Kasumi-1 (cell line): Measurements from ENCODE around the gene METTL15.
"Not testable (repeated sequence)": the region's sequence is repeated elsewhere in the genome, so short reads cannot be mapped to it uniquely, and the experiment has no call there.

ENCODE experiments used
- DNase-seq, 2 experiments: peaks; one replicate each; lab custom pipeline; 2025; lab: John Stamatoyannopoulos, UW

Gene METTL15

GRCh38 chr11:28209906-28210305 is 101.7 kb downstream of the METTL15 start:
- no peak for DNase-seq

- DNase-seq = not testable (repeated sequence)
Observed at GRCh38 chr11:28222063-28222462, 113.9 kb downstream of the METTL15 start.

GRCh38 chr11:28223577-28223976 is 115.4 kb downstream of the METTL15 start:
- DNase-seq = no peak

GRCh38 chr11:28223994-28224393 is 115.8 kb downstream of the METTL15 start:
- no peak for DNase-seq

DNA sequence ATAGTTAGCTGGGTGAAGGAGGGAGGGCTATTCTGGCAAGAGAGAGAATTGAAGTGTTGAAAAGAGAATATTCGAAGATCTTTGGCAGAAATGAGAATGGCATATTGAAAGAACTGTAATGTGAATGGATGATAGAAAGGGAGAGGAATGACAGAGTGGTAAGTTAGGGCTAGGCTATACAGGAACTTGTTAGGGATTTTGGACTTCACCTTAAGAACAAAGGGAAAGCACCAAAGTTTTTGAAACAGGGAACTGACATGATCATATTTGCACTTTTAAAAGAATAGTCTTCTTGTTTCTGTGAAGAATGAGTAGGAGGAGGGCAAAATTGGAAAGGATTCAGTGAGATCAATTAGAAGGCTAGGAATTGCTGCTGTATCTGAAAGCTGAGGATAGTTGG is 119.3 kb downstream of the METTL15 start:
- no peak for DNase-seq

- DNase-seq = no peak
Observed at GRCh38 chr11:28228196-28228895, 120.2 kb downstream of the METTL15 start.

GRCh38 chr11:28231475-28231874 is 123.3 kb downstream of the METTL15 start:
- no peak for DNase-seq

DNA sequence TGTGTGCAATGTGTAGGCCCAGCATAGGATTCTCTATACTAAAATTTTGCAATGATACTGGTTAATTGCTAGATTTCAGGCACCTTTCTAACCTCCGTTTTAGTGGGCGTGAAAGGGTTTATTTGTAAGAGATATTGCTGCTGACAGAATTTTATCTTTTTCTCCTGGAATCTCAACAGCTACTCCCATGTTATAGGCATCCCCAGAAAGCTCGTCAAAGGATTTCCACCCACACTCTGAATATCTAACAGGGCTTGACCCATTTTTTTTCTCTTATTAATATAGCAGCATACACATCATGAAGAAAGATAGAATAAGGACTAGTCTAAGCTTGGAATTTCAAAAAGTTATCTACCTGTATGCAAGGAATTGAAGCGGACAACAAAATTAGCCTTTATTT is 124.5 kb downstream of the METTL15 start:
- DNase-seq = no peak

GRCh38 chr11:28241760-28242159 is 133.6 kb downstream of the METTL15 start:
- DNase-seq = no peak

GRCh38 chr11:28242596-28242995 is 134.4 kb downstream of the METTL15 start:
- no peak for DNase-seq

GRCh38 chr11:28243061-28243460 is 134.9 kb downstream of the METTL15 start:
- DNase-seq = no peak

GRCh38 chr11:28243581-28243980 is 135.4 kb downstream of the METTL15 start:
- DNase-seq = no peak

DNA sequence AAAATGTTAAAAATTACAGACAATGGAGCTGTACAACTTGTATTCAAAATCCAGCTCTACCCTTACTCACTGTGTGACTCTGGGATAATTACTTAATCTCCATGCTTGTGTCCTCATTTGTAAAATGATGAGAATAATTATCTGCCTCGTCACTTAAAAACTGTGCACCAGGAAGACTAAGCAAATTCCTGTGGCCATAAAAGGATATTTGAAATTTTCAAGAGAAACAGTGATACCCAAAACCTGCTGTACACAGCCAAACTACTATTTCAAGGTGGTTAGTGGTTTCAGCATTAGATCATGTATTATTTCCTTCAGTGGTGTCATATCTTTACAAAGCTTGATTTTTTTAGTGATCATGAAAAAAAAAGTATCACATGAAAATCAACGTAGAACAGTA is 136.9 kb downstream of the METTL15 start:
- DNase-seq = no peak

DNA sequence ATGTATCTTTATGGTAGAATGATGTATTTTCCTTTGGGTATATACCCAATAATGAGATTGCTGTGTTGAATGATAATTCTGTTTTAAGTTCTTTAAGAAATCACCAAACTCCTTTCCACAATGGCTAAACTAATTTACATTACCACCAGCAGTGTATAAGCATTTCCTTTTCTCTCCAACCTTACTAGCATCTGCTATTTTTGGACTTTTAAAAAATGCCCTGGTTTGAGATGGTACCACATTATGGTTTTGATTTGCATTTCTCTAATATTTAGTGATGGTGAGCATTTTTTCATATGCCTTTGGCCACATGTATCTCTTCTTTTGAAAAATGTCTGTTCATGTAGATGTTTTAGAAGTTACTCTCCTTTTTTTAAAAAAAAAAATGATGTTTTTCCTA is 142.0 kb downstream of the METTL15 start:
- no peak for DNase-seq

DNA sequence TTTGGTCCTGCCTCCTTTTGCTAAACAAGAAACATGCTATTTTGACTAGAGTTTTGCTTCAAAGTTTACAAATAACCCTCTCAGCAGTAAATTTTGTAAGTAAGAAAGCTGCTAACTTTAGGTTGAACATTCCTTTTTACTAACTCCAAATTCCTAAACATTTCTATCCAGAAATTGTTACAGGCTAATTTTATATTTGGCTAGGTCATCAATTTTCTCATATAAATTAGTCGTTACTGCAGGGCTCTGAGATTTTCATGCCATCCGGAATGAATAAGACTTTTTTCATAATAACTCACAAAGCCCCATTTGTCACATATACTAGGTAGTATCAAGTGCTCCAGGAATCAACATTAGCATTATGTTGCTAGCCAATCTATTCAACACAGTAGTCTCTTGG is 143.1 kb downstream of the METTL15 start:
- DNase-seq = no peak

- no peak for DNase-seq
Observed at GRCh38 chr11:28257761-28258160, 149.6 kb downstream of the METTL15 start.

DNA sequence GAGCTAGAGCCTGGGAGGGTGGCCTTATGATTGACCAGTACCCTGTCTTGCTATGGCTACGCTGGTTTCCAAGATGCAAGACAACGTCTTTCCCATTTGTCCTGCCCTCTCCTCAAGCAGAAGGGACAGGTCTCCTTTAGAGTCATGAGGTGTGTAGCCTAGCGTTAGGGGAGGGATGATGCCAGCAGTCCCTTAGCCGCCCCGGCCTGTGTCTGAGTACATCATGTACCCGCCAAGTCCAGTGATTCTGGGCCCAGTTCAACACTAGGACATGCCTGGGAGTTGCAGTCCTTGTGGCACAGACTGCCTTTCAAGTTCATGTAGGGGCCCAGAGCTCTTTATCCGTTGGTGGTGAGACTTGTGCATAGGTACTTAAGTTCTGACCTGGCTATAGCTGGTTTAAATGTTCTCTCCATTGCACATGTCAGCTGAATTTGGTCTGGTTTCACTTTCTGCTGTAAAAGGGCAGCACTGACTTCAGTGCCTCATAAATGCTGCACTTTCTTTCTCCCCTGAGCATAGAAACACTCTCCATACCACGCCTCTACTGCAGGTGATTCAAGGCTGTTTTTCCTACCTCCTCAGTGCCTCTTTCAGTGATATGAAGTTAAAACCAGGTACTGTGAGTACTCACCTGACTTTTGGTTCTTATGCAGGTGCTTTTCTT is 151.1 kb downstream of the METTL15 start:
- DNase-seq = no peak

DNA sequence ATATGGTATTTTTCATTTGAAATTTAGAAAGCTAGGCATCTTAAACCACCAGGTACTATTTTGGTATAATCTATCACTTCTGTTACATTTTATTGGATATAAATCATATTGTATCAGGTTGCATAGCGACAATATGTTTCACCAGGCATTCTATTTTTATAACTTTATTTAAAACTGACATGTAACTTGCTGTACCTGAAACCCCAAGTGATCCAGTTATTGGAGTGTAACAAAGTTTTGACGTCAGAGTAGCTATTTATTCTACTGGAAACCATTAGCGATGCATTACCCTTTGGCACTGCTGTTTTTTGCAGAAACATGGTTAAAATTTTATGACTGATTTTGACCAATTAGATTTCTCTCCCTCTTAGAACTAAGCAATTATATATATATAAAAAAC is 160.7 kb downstream of the METTL15 start:
- DNase-seq = no peak

DNA sequence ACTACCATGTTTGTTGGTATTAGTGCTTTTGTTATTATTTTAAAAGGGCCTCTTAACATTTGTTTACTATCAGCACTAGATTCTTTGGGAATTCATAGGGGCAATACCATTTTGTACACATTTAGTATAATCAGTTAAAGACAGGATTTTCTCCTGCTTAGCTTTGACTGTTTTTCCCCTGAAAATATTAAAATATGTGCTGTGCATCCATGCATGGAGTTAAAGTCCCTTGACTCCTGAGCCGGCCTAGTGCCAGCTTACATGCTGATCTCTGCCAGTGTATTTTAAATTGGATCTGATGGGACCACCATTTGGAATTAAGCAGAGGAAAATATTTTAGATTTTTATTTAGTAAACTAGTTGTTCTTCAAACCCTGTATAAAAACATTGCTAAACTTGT is 161.4 kb downstream of the METTL15 start:
- DNase-seq = no peak

- DNase-seq = not testable (repeated sequence)
Observed at GRCh38 chr11:28272247-28272646, 164.1 kb downstream of the METTL15 start.

DNA sequence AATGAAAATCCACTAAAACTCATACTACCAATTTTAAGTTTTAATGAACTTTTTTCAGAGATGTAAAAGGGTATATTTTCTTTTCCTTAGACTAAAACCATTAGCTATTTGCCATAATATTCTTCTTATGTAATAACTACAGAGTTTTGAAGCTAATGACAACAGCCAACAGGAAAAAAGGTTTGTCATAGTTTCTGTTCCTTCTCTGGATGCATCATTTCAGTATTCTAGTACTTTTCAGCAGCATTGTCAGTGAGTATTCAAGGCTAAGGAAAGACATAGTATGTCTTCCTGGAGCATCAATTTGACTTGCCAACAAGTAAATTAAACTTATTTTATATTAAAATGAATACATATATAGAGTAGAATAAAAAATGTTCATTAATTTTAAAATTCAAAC is 166.0 kb downstream of the METTL15 start:
- no peak for DNase-seq

DNA sequence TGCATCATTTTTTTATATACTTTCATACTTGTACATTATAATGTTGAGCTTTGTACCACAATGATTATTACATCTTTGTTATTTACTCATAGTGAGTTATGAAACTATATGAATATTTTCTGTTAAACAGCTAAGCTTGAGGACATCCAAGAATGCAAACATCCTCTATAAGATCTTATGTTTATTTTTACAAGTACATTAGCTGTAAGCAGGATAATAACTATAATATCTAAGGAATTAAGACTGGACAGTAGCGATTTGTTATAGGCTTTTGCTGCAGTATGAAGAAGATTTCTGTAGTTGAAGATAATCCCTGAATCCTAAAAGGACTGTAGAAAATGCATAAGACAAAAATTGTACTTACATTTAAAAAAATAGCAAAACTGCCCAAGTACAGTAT is 176.0 kb downstream of the METTL15 start:
- no peak for DNase-seq

DNA sequence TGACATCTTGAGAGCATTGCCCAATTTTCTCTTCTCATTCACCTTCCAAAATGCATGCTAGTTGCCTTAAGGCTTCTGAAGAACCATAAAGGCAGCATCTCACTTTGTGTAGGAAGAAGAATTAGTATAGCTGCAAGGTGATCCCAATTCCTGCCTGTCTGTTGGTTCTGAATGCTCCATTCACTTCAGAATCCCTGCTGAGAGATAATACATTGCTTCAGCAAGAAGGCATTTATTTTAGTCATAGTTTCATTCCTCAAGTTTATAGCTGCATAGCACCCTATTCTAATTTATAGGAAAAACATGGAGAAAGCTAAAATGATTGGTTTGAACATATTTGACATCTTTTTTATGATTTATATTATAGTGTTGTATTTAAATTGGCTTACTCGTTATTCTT is 181.3 kb downstream of the METTL15 start:
- DNase-seq = no peak

DNA sequence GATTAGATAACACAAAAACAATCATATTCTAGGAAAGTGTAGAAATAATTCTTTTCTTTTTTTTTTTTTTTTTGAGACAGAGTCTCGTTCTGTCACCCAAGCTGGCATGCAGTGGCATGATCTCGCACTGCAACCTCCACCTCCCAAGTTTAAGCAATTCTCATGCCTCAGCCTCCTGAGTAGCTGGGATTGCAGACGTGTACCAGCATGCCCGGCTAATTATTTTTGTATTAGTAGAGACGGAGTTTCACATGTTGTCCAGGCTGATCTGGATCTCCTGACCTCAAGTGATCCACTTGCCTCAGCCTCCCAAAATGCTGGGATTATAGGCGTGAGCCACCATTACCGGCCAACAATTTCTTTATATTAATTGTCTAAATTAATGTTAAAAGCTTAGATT is 182.8 kb downstream of the METTL15 start:
- DNase-seq = not testable (repeated sequence)
